ENCODE data around the gene KCNK18.

- no peak for TF ChIP-seq POLR2A (IDR thresholded peaks at IDR 0.05)
- TF ChIP-seq CTCF (IDR thresholded peaks at IDR 0.05) = no peak
These were observed 31.5 kb upstream of the KCNK18 start for GRCh38 chr10:117165538-117166417.
